Measurements from ENCODE around the gene ZFYVE28.
"Not testable (repeated sequence)": the region's sequence is repeated elsewhere in the genome, so short reads cannot be mapped to it uniquely, and the experiment has no call there.

The ZFYVE28 gene

DNA sequence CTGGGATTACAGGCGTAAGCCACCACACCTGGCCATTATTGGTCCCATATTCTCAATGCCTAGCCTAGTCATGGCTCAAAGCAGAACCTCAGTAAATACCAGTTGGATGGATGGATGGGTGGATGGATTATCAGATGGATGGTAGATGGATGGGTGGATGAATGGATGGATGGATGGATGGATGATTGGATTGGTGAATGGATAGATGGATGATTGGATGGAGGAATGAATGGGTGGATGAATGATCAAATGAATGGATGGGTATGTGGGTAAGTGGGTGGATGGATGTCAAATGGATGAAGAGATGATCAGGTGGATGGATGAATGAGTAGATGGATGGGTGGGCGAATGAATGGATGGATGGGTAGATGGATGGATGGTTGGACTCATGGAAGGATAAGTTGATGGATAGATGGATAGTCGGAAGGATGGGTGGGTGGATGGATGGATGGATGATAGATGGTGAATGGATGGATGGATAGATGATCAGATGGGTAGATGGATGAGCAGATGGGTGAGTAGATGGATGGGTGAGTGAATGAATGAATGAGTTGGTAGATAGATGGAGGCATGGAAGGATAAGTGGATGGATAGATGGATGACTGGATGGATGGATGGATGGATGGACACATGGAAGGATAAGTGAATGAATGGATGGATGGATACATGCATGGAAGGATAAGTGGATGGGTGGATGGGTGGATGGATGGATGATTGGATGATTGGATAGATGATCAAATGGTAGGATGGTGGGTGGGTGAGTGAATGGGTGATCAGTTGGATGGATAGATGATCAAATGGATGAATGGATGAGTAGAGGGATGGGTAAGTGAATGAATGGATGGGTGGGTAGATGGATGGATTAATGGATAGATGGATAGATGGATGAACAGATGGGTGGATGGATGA is 28.5 kb upstream of the ZFYVE28 start:
- no peak for DNase-seq (ENCODE audit: low read depth)

DNA sequence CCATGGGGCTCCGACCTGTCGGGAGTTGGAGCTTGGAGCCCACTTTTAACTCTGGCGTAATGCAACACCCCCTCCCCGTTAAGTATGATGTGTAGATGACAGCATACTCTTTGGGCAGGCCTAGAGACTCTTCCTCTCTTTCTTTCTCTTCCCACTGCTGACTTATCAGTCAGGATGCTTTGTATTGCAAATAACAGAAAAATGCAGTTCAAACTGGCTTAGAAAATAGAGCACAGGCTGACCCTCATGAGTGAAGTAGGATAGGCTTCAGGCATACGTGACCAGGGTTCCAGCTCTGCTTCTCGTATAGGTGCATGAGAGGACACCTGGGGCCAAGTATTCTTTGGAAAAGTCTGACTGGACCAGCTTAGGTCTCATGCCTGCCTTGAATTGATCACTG is 27.1 kb upstream of the ZFYVE28 start:
- no peak for DNase-seq (ENCODE audit: low read depth)

DNA sequence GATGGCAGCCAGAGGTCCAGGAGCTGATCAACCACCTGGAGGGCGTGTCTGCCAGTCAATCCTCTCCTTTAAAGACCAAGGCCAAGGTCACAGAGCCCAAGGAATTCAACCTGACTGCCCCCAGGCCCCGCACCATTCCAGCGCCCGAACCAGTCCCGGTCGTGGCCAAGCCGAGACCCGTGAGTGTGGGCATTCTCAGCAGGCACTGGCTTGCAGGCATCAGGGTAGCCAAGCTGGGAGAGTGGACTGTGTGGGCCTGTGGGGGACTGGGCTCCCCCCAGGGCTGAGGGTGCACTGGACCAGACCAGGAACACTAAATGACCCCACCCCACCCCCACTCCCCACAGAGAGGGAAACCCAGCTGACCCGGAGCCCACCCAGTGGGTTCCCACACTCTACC is 26.7 kb upstream of the ZFYVE28 start:
- DNase-seq (ENCODE audit: low read depth) = no peak

DNA sequence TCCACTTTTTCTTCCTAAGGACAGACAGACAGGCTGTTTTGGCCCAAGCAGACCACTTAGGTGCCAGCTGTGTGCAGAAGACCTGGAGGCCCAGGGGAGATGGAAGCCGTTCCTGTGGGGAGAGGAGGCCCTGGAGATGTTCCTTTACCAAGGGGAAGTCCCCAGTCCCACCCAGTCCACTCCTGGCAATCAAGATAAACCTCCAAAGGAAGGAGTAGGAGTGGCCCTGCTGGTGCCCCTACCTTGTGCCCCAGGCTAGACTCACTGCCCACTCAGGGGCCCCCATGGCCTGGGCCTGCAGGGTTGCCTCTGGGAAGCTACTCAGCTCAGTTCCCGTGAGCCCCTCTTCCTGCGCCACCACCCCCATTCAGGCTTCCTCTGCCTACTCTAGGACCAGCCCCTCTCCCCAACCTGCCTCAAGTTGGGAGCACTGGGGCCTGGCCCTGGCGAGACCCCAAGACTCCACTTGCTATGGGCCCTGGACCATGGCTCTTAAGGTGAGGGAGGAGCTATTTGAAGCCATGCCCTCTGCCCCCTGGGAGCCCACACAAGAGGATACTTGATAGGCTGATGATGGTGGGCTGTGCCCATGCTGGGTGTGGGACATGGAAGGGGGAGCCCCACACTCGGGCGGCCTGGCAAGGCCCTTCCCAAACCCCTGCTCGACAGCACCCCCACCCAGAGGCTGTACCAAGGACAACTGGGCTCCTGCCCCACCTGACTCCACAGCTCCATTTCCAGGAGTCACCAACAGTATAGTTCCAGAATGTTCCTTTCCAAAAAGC is 25.7 kb upstream of the ZFYVE28 start:
- DNase-seq (ENCODE audit: low read depth) = no peak

DNA sequence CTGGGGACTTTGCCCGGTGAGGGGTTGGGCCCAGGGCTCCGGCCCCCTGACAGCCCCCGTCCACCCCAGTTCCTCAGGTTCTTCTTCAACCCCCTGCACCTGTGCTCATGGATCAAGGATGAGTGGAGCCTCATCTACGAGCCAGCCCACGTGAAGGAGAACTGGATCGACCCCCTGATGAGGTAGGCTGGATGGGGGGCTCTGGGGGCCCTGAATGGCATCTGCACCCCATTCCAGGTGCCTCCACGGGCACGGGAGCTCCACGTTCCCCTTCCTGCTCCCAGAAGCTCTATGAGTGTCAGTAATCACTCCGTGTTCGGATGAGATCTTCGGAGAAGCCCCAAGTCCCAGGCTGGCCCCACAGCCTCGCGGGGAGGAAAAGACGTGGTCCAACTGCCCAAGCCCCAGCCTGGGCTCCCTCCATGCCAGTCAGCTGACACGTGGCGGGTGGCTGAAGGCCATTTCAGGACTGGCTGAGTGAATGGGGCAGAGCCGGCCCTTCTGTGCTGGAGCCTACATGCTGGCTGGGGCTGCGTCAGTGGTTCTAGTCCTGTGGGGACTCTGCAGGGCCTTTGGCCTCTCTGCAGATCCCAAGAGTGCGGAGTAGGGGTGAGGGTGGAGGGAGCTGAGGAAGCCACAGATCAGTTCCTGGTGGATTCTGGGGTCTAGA is 24.8 kb upstream of the ZFYVE28 start:
- no peak for DNase-seq (ENCODE audit: low read depth)

DNA sequence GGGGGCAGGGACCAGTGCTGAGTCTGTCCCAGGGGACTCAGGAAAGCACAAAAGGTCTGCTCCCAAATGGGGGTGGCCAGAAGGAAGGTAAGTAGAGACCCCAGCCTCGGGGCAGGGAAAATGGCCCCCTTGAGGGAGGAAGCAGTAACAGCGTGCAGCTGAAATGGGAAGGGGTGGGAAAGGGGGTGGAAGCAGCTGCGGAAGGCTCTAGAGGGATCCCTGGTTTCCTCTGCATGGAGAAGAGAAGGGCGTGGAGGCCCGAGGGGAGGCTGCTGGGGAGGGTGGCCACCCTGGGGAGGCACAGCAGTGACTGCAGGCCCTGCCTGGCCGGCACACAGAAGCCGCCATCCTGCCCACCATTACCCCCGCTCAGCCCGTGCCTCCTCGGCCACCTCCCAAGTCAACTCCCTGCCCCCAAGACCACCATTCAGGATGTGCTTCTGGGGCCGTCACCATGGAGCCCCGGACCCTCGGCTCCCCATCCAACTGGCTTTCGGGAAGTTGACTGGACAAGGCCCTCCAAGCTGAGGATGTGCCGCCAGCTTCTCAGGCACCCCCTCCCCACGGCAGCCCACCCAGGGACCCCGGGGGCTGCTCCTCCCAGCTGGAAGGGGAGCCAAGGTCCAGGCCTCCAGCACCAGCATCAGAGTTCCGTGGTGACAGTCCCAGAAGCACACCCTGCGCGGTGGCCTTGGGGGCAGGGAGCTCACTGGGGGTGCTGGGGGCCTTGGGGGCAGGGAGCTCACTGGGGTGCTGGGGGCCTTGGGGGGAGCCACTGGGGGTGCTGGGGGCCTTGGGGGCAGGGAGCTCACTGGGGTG is 23.9 kb upstream of the ZFYVE28 start:
- no peak for DNase-seq (ENCODE audit: low read depth)

DNA sequence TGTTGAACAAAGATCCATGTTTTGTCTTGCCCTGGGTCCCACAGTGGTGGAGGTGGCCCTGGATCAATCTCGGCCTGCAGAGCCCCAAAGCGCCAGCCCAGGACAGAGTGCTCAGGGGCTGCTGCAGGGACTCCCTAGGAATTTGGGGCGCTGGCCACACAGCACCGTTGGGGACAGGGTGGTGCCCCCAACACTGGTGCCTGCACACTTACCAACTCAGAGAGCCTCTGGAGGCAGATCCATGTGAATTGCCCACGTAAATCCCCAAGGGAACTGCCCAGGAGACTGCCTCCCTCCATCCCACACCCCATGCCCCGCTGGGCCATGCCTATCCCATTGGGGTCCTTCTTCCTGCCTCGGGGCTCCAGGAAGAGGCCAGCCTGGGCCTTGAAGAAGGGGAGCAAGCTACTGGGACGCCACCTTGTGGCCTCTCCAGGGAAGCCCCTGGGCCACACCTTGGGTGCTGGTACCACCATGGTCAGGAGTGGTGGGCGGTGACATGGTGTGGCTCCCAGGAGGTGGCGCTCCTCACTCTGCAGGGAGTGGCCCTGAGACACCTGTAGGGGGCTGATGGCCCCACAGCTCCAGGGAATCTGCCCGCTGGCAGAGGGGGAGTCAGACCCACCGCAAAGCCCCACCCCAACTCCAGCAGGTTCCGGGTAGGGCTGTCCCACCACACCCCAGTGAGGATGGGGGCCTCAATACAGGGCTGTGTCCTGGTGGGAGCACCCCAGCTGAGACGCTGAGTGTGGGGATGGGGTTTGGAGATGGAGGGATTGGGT is 23.1 kb upstream of the ZFYVE28 start:
- peak; percentile 38 for DNase-seq (ENCODE audit: low read depth)

DNA sequence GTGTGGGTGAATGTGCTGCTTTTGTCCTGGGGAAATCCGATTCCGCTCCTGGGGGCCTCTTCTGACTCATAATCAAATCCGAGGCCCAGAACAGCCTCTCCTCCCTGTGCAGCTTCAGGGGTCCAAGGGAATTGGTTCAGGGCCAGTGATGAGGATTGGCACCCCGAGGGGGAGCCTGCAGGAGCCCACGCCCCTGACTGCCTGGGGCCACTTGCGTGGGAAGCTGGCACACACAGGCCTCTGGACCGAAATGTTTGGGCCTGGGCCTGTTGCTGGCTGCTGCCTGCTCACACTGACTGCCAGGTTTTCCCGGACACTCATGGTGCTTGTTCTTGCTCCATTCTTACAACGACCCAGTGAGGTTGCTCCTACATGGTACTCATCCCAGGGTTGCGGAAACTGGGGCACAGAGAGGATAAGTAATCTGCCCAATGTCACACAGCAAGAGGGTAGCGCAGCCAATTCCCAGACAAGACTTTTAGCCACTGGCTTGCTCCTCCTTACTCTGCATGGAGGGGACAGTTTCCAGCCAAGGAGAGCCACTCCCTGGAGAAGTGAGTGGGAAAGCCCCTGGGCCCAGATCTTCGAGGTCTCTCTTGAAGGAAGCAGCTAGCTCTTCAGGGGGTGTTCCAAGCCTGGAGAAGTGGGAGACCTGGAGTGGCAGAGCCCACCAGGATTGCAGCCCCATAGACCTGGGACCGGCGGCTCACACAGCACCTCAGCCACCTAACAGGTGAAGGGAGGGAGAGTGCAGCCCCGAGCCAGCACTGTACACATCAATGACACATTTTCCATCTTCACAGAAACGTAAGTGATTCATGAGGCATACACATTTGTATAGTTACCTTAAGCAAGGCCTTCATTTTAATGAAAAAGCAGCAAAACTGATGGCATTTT is 20.6 kb upstream of the ZFYVE28 start:
- no peak for DNase-seq (ENCODE audit: low read depth)

DNA sequence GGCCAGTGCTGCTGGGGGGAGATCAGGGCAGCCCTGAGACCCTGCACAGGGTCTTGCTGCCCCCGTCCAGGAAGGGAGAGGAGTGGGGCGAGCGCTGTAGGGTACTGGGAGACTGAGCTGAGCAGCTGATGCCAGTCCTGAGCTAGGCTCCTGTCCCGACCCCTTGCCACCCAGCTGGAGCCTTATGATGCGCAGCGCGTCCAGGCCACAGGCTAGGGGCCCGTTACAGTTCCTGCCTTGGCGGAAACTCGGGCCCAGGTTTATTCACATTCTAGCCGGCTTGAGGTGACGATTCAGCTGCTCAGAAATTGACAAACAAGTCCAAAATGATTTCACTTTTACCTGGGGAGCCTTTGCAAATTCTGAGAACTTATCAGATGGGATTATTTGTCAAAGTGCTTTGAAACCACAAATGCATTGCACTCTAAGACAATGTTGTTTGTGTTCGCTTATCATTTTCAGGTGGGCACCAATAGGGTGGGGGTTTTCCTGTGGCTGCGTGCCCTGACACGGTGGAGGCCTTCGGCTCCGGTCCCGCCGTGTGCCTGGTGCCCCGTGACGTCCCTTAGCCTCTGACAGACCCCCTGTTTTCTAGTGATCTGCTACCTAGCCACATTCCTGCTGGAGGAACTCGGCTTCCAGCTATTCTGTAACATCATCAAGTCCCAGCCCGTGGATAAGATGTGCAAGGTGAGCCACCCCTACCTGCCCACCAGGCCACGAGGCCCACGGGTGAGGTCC is 19.2 kb upstream of the ZFYVE28 start:
- DNase-seq (ENCODE audit: low read depth) = no peak

DNA sequence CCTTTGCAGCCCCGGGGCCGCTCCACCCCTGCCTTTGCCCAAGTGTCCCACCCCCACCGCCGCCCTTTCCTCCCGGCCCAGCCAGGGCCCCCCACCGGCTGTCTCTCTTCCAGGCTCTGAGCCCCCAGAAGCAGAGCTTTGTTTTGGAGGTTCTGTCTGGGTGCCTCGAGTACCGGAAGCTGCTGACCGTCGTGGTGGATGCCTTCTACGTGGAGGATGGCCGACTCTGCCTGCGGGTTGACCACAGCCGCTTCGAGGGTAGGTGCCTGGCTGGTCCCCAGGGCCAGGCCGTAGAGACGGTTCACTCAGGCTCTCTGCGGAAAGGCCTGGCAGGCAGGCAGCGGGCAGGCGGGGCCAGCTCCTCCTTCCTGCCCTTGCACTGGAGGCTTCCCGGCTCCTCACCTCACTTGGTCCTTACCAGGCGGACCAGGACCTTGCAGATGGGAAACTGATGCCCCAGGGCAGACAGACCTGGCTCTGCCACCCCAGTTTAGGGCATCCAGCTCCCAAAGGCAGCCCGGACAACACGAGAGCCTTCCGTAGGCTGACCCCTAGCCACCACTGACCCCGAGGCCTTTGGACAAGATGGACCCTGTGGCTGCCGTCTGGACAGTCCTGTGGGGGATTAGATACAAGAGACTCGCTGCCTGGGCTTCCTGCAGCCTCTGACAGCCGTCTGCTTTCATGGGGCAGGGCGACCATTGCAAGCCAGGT is 18.5 kb upstream of the ZFYVE28 start:
- DNase-seq (ENCODE audit: low read depth) = no peak

DNA sequence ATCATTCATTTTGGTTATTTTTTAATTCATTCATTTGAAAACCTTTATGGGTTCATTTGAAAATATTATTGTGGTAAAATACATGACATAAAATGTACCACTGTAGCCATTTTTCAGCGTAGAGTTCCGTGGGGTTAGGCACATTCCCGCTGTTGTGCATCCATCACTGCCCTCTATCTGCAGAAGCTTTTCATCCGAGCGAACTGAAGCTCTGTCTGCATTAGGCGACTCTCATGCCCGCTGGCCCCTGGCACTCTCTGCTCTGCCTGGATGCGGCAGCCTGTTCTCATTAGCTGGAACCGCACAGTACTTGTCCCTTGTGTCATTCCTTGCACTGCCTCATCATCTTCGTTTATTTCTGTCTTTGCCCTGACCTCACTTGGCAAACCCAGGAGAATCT is 17.9 kb upstream of the ZFYVE28 start:
- DNase-seq (ENCODE audit: low read depth) = no peak

DNA sequence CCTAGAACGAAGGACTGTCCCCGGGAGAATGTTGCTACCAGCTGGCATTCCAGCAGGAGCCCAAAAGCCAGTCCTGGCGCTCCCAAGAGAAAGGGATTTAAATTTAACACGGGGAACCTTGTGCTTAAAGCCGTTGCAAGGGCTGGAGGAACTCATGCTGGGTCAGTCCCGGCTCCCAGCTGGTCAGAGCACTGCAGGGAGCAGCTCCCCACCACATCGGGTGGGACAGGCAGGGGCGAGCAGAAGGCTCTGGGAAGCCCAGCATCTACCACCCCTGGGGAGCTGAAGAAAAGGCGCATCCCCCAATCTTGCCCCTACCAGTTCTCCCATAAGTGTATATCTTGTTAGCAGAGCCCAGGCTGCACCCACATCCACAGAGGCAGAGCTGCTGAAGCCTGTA is 16.0 kb upstream of the ZFYVE28 start:
- DNase-seq (ENCODE audit: low read depth) = no peak

DNA sequence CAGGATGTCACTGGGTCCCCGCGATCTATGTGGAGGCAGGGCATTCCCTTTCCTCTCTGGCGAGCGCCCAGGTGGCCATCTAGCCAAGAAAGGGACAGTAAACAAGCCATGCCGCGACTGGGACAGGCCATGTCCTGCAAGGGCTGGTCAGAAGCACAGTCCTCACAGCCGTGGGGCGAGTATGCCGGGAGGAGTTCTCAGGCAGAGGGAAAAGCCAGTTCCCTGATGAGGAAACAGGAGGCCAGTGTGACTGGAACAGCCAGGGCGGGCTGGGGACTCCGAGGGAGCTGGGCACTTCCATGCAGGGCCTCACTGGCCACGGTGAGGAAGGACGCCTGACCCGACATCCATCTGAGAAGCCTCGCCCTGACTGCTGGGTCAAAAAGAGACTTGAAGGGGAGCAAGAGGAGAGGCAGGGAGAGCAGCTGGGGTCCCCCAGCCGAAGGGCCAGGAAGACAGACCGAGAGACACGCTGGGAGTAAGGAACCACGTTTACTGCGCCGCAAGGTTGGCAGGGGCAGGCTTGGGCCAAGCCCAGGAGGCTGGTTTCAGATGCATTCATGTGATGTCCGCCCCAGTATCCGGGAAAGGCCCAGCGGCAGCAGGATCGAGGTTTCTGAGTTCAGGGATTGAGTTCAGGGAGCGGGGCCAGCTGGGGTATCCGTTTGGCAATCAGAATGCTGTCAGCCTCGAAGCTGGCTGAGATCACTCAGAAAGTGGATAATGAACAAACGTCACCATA is 15.3 kb upstream of the ZFYVE28 start:
- no peak for DNase-seq (ENCODE audit: low read depth)

DNA sequence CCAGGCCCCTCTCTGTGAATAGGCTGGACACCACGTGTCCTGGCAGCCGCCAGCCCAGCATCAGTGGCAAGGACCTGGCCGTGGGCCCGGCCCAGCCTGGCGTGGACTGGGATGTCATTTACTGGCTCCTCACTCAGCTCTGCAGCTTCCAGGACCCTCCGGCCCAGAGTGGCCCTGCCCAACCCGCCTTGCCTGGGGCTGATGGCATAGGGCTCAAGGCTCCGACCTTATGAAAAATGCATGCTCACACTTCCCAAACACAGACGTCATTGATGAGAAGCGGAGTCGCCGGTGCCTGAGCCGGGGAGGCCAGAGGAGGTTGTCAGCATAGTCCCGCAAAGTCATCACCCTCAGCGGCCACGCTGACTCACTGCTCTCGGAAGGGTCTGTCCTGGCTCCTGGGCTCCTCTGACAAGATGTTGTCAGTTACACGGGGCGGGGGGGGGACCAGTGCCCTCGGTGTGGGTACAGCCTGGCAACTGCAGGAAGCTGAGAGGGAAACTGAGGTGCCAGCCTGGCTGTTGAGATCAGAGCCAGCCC is 14.6 kb upstream of the ZFYVE28 start:
- no peak for DNase-seq (ENCODE audit: low read depth)

DNA sequence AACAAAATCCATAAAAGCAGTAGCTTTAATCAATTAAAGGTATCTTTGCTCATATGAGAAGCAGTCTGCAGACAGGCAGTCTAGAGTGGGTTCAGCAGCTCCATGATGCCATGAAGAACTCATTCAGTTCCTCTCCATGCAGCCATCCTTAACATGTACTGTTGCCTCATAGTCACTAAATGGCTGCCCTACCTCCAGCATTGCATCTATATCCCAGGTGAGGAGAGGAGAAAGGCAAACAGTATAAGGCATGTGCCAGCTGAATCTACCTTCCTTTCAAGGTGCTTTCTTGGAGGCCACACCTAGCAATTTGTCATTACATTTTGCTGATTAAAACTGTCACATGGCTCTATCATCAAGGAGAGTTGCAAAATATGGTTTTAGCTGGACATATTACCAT is 13.6 kb upstream of the ZFYVE28 start:
- no peak for DNase-seq (ENCODE audit: low read depth)

DNA sequence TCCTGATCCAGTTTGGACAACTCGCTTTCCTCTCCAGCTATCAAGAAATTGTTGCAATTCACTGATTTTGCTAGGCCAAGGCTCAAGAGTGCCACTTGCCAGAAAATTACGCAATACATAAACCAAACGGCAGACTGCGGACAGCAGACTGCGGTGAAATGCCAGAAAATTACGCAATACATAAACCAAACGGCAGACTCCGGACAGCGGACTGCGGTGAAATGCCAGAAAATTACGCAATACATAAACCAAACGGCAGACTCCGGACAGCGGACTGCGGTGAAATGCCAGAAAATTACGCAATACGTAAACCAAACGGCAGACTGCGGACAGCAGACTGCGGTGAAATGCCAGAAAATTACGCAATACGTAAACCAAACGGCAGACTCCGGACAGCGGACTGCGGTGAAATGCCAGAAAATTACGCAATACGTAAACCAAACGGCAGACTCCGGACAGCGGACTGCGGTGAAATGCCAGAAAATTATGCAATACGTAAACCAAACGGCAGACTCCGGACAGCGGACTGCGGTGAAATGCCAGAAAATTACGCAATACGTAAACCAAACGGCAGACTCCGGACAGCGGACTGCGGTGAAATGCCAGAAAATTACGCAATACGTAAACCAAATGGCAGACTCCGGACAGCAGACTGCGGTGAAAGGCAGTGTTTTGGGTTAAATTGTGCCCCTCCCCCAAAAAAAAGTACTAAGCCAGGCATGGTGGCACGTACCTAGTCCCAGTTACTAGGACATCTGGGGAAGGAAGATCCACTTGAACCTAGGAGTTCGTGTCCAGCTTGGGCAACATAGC is 11.7 kb upstream of the ZFYVE28 start:
- not testable (repeated sequence) for DNase-seq (ENCODE audit: low read depth)

All from T-helper 22 cell (primary cell).